Measurements from ENCODE around the gene ADAR. TPM values are rescaled to one million over a fixed set of nuclear protein-coding genes. Genes with fewer than 3 reads are reported as not detected.

ADAR gene
- total and polyA plus RNA-seq, 2 of the 4 experiments (the other 2 are of a cell fraction) = 70.9 to 131 TPM

DNA sequence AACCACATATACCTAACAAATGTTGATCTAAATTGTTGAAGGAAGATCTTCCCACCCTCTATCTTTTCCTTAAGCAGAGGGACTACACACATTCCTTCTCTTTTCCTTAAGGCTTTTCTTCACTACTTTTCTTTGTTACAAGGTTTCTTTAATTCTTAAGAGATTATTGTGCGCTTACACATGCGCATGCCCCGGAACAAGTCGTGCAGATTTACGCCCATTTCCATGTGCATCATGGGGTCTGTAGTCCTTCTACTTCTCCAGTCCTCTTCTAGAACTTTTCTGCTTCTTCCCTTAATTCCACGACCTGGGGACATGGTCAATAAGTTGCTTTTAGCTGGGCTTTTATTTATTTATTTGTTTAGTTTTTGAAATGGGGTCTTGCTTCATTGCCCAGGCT is 42.1 kb downstream of the ADAR start:
- Histone ChIP-seq H3K9me3 (ENCODE audit: control insufficient read depth, insufficient read depth, low read length) (no peaks in the 10 kb centered on the region), H3K79me1 (ENCODE audit: low read depth in 1 of 2, low read length in 2 of 2) (no peaks in the 10 kb centered on the region), H3K4ac (ENCODE audit: low read depth, low read length) (no peak overlapping the region), H2BK20ac (ENCODE audit: low read depth, low read length) (no peak overlapping the region), H3K4me2 (ENCODE audit: low read depth, low read length) (no peak overlapping the region), H3K23ac (ENCODE audit: low read depth, low read length) (no peak overlapping the region), H4K20me1 (ENCODE audit: insufficient read depth, low read length) (peaks cover 4% of the 10 kb centered on the region), H3K4me3 (ENCODE audit: insufficient read depth, low read depth, low read length) (no peak overlapping the region), H4K8ac (ENCODE audit: low read depth in 2 of 2, low read length in 2 of 2) (no peak overlapping the region), H2BK120ac (ENCODE audit: low read depth, low read length) (no peak overlapping the region), H2BK5ac (ENCODE audit: low read depth, low read length, poor library complexity, severe bottlenecking) (no peak overlapping the region), H3K27me3 (ENCODE audit: control insufficient read depth, insufficient read depth, low read length) (peaks cover 39% of the 10 kb centered on the region), H4K91ac (ENCODE audit: insufficient read depth, low read depth, low read length) (no peak overlapping the region), H3K9ac (ENCODE audit: low read depth, low read length) (no peak overlapping the region), H3K27ac (ENCODE audit: insufficient read depth, low read length) (no peak overlapping the region), H2AK9ac (replicated peaks; ENCODE audit: low read depth, low read length, poor library complexity) (no peak overlapping the region), H3K14ac (replicated peaks; ENCODE audit: low read depth, low read length) (no peak overlapping the region), H3K36me3 (ENCODE audit: control insufficient read depth, insufficient read depth, low read length) (no peaks in the 10 kb centered on the region), H3K9me1 (ENCODE audit: insufficient read depth, low read length) (no peaks in the 10 kb centered on the region), H3K56ac (ENCODE audit: extremely low read depth, insufficient read depth, low read length) (no peak overlapping the region), H2BK15ac (ENCODE audit: low read depth, low read length) (no peak overlapping the region), H2AK5ac (ENCODE audit: low read depth, low read length) (no peak overlapping the region), H3K18ac (ENCODE audit: low read depth, low read length) (no peak overlapping the region), H3K4me1 (ENCODE audit: control insufficient read depth, insufficient read depth, low read length) (no peaks in the 10 kb centered on the region), H2AFZ (replicated peaks; ENCODE audit: low read length, poor library complexity) (no peak overlapping the region), H4K5ac (ENCODE audit: low read depth, low read length) (no peak overlapping the region)
- WGBS, 2 experiments (ENCODE audit: extremely low coverage in 2 of 2, insufficient read length in 1 of 2) = no CpG with 5 or more reads among the region's 6 CpGs
- ATAC-seq (ENCODE audit: low read depth) (no peak), DNase-seq (no peak)
- intact Hi-C loops (cut with micrococcal nuclease) = no loop called here
- TF ChIP-seq POLR2A (IDR thresholded peaks at IDR 0.05; ENCODE audit: low read depth, low read length) (no peak), RFX5 (IDR thresholded peaks at IDR 0.05; ENCODE audit: low read depth, low read length) (no peak), FOS (IDR thresholded peaks at IDR 0.05; ENCODE audit: low read depth, low read length) (no peak), SMC3 (IDR thresholded peaks at IDR 0.05; ENCODE audit: low read depth, low read length) (no peak), NFE2L2 (IDR thresholded peaks at IDR 0.05; ENCODE audit: low read depth, low read length) (no peak), CEBPB (IDR thresholded peaks at IDR 0.05; ENCODE audit: low read depth, low read length) (no peak), RCOR1 (IDR thresholded peaks at IDR 0.05; ENCODE audit: insufficient replicate concordance, low read length) (no peak), CHD1 (IDR thresholded peaks at IDR 0.05; ENCODE audit: low read depth, low read length) (no peak)
- TF ChIP-seq, protein P1, sequence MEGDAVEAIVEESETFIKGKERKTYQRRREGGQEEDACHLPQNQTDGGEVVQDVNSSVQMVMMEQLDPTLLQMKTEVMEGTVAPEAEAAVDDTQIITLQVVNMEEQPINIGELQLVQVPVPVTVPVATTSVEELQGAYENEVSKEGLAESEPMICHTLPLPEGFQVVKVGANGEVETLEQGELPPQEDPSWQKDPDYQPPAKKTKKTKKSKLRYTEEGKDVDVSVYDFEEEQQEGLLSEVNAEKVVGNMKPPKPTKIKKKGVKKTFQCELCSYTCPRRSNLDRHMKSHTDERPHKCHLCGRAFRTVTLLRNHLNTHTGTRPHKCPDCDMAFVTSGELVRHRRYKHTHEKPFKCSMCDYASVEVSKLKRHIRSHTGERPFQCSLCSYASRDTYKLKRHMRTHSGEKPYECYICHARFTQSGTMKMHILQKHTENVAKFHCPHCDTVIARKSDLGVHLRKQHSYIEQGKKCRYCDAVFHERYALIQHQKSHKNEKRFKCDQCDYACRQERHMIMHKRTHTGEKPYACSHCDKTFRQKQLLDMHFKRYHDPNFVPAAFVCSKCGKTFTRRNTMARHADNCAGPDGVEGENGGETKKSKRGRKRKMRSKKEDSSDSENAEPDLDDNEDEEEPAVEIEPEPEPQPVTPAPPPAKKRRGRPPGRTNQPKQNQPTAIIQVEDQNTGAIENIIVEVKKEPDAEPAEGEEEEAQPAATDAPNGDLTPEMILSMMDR (conservative IDR thresholded peaks at IDR 0.05; ENCODE audit: low read depth, low read length) = no peak
- BruUV-seq (replicated peaks) = no TSS peak
- CTCF ChIA-PET = no interaction called here
- dilution Hi-C loops (cut with HindIII; ENCODE audit: low sequenced_read_pairs, unreplicated experiment) = no loop called here
- in situ Hi-C loops (cut with MboI; ENCODE audit: low sequenced_read_pairs) = loop anchor here (5.0 kb wide), 1 partner anchor 316 kb away; no protein-coding TSS in a partner anchor
- POLR2A ChIA-PET (ENCODE audit: unreplicated experiment) = no interaction called here
